MM.1S (cell line): ENCODE measurements around the gene WDR49.

Experiments
- DNase-seq: peaks from one replicate; pipeline ENCODE4 v3.0.0-alpha.2; 2015
- H2AFZ ChIP-seq: fragments of 300-600 bp; sonication (generic); 2 replicates; pipeline ENCODE4 v1.6.0; 2016; ENCODE audit warnings: antibody characterized with exemption, low read length
- H3F3A ChIP-seq: fragments of 300-600 bp; sonication (generic); 2 replicates; pipeline ENCODE4 v1.6.1; 2016; ENCODE audit warnings: mild to moderate bottlenecking, antibody characterized with exemption, low read length, moderate library complexity, mixed read lengths; ENCODE audit not compliant: insufficient read depth
- H3K27ac ChIP-seq: fragments of 300-600 bp; sonication (generic); 2 replicates; pipeline ENCODE4 v1.5.1; 2016; ENCODE audit warnings: mild to moderate bottlenecking, low read length
- H3K27me3 ChIP-seq: fragments of 300-600 bp; sonication (generic); replicated peaks from 2 replicates; pipeline ENCODE4 v1.6.0; 2016; ENCODE audit warnings: low read length; ENCODE audit not compliant: insufficient read depth
- H3K36me3 ChIP-seq: fragments of 300-600 bp; sonication (generic); replicated peaks from 2 replicates; pipeline ENCODE4 v1.6.1; 2016; ENCODE audit warnings: mild to moderate bottlenecking, low read length, mixed read lengths; ENCODE audit not compliant: insufficient read depth
- H3K4me1 ChIP-seq: fragments of 300-600 bp; sonication (generic); 2 replicates; pipeline ENCODE4 v1.6.1; 2016; ENCODE audit warnings: low read length, mixed read lengths
- H3K4me2 ChIP-seq: fragments of 300-600 bp; sonication (generic); 2 replicates; pipeline ENCODE4 v1.6.0; 2016; ENCODE audit warnings: low read depth, low read length
- H3K4me3 ChIP-seq: fragments of 300-600 bp; sonication (generic); 2 replicates; pipeline ENCODE4 v1.5.1; 2016; ENCODE audit warnings: low read length, mixed read lengths
- H3K79me2 ChIP-seq: fragments of 300-600 bp; sonication (generic); 2 replicates; pipeline ENCODE4 v1.6.1; 2016; ENCODE audit warnings: mixed run types, low read length, mixed read lengths
- H3K9ac ChIP-seq: fragments of 300-600 bp; sonication (generic); 2 replicates; pipeline ENCODE4 v1.6.1; 2016; ENCODE audit warnings: low read length, mixed read lengths
- H3K9me2 ChIP-seq: fragments of 300-600 bp; sonication (generic); replicated peaks from 2 replicates; pipeline ENCODE4 v1.6.1; 2016; ENCODE audit warnings: mild to moderate bottlenecking, low read length, mixed read lengths; ENCODE audit not compliant: insufficient read depth
- H3K9me3 ChIP-seq: fragments of 300-600 bp; sonication (generic); replicated peaks from 2 replicates; pipeline ENCODE4 v1.6.1; 2016; ENCODE audit warnings: mild to moderate bottlenecking, low read length, mixed read lengths; ENCODE audit not compliant: insufficient read depth
- H4K20me1 ChIP-seq: fragments of 300-600 bp; sonication (generic); 2 replicates; pipeline ENCODE4 v1.6.1; 2016; ENCODE audit warnings: mild to moderate bottlenecking, low read length, moderate library complexity, mixed read lengths; ENCODE audit not compliant: insufficient read depth
- CTCF ChIP-seq: fragments of 300-600 bp; sonication (generic); IDR thresholded peaks from 2 replicates; pipeline ENCODE4 v1.5.1; 2016; ENCODE audit warnings: antibody characterized with exemption, low read length, mixed read lengths
- EZH2 ChIP-seq: fragments of 300-600 bp; sonication (generic); optimal IDR thresholded peaks from 2 replicates; pipeline ENCODE3; 2017; ENCODE audit warnings: low read depth, mild to moderate bottlenecking, antibody characterized with exemption, low read length, mixed read lengths
- EZH2phosphoT487 ChIP-seq: fragments of 300-600 bp; sonication (generic); IDR thresholded peaks from 2 replicates; pipeline ENCODE4 v1.6.1; 2018; ENCODE audit warnings: antibody characterized with exemption, low read length

The WDR49 gene

GRCh38 chr3:167568634-167569033, 85.1 kb downstream of the WDR49 start:
- TF ChIP-seq EZH2 (no peak), EZH2phosphoT487 (no peak), CTCF (no peak)
- H3K4me1 ChIP-seq: no peaks in the 10 kb centered on the region

GRCh38 chr3:167565489-167565888, 88.3 kb downstream of the WDR49 start:
- H2AFZ ChIP-seq: no peak overlapping the region
- H3K27ac ChIP-seq: no peak overlapping the region
- no peak overlapping the region for H3K4me2 ChIP-seq
- H3K9me2 ChIP-seq: no peaks in the 10 kb centered on the region
- H3K9ac ChIP-seq: no peak overlapping the region
- no peaks in the 10 kb centered on the region for H3K79me2 ChIP-seq
- no peak for TF ChIP-seq CTCF
- no peak for TF ChIP-seq EZH2
- no peak for TF ChIP-seq EZH2phosphoT487
- no peaks in the 10 kb centered on the region for H3K9me3 ChIP-seq
- no peak for DNase-seq
- no peaks in the 10 kb centered on the region for H3K27me3 ChIP-seq
- H4K20me1 ChIP-seq: no peaks in the 10 kb centered on the region
- no peaks in the 10 kb centered on the region for H3K4me1 ChIP-seq
- H3K36me3 ChIP-seq: no peaks in the 10 kb centered on the region
- H3F3A ChIP-seq: no peaks in the 10 kb centered on the region
- no peak overlapping the region for H3K4me3 ChIP-seq

More at GRCh38 chr3:167568634-167569033, 85.1 kb downstream of the WDR49 start:
- no peaks in the 10 kb centered on the region for H3K9me2 ChIP-seq
- no peak overlapping the region for H2AFZ ChIP-seq
- no peaks in the 10 kb centered on the region for H3F3A ChIP-seq
- H3K36me3 ChIP-seq: no peaks in the 10 kb centered on the region
- H4K20me1 ChIP-seq: no peaks in the 10 kb centered on the region
- DNase-seq: no peak
- H3K27ac ChIP-seq: no peak overlapping the region
- H3K4me3 ChIP-seq: no peak overlapping the region
- no peaks in the 10 kb centered on the region for H3K9me3 ChIP-seq
- H3K9ac ChIP-seq: no peak overlapping the region
- H3K79me2 ChIP-seq: no peaks in the 10 kb centered on the region
- no peaks in the 10 kb centered on the region for H3K27me3 ChIP-seq
- H3K4me2 ChIP-seq: no peak overlapping the region

GRCh38 chr3:167564612-167565011, 89.1 kb downstream of the WDR49 start:
- Histone ChIP-seq H3K9me2 (no peaks in the 10 kb centered on the region), H2AFZ (no peak overlapping the region)

More at GRCh38 chr3:167564612-167565011, 89.1 kb downstream of the WDR49 start:
- no peaks in the 10 kb centered on the region for H3K36me3 ChIP-seq
- H3K9ac ChIP-seq: no peak overlapping the region
- H3K9me3 ChIP-seq: no peaks in the 10 kb centered on the region
- no peaks in the 10 kb centered on the region for H3F3A ChIP-seq
- TF ChIP-seq CTCF (no peak), EZH2phosphoT487 (no peak), EZH2 (no peak)
- DNase-seq: no peak
- H3K4me1 ChIP-seq: no peaks in the 10 kb centered on the region
- H4K20me1 ChIP-seq: no peaks in the 10 kb centered on the region
- no peak overlapping the region for H3K4me3 ChIP-seq
- H3K79me2 ChIP-seq: no peaks in the 10 kb centered on the region
- H3K4me2 ChIP-seq: no peak overlapping the region
- H3K27ac ChIP-seq: no peak overlapping the region
- H3K27me3 ChIP-seq: no peaks in the 10 kb centered on the region
